Ovary (tissue), 3 donors: ENCODE data around the gene NR3C2.

Experiments used
- POLR2A ChIP-seq: fragments of 450-650 bp; IDR thresholded peaks from one replicate; pipeline ENCODE4 v1.6.1; 2017; ENCODE audit warnings: antibody characterized with exemption, mild to moderate bottlenecking, moderate library complexity
- TF ChIP-seq, protein P1 (sequence below), 3 donors: fragments of 450-650 bp in 2 of 3; fragments of 200-600 bp in 1 of 3; IDR thresholded peaks; one replicate each; pipeline versions ENCODE4 v1.5.1 to v1.8.0; 2016 to 2022; ENCODE audit warnings: antibody characterized with exemption in 3 of 3, mild to moderate bottlenecking in 1 of 3
- donor health status: DM: no; HTN: no; CAD: no.

GRCh38 chr4:148310756-148311155 lies 131.5 kb downstream of the NR3C2 start:
- TF ChIP-seq, protein P1, sequence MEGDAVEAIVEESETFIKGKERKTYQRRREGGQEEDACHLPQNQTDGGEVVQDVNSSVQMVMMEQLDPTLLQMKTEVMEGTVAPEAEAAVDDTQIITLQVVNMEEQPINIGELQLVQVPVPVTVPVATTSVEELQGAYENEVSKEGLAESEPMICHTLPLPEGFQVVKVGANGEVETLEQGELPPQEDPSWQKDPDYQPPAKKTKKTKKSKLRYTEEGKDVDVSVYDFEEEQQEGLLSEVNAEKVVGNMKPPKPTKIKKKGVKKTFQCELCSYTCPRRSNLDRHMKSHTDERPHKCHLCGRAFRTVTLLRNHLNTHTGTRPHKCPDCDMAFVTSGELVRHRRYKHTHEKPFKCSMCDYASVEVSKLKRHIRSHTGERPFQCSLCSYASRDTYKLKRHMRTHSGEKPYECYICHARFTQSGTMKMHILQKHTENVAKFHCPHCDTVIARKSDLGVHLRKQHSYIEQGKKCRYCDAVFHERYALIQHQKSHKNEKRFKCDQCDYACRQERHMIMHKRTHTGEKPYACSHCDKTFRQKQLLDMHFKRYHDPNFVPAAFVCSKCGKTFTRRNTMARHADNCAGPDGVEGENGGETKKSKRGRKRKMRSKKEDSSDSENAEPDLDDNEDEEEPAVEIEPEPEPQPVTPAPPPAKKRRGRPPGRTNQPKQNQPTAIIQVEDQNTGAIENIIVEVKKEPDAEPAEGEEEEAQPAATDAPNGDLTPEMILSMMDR (IDR thresholded peaks at IDR 0.05) = no peak
- no peak for TF ChIP-seq POLR2A
